Measurements from ENCODE around the gene CKMT1B.
"Not testable (repeated sequence)": the region's sequence is repeated elsewhere in the genome, so short reads cannot be mapped to it uniquely, and the experiment has no call there.

CKMT1B gene

DNA sequence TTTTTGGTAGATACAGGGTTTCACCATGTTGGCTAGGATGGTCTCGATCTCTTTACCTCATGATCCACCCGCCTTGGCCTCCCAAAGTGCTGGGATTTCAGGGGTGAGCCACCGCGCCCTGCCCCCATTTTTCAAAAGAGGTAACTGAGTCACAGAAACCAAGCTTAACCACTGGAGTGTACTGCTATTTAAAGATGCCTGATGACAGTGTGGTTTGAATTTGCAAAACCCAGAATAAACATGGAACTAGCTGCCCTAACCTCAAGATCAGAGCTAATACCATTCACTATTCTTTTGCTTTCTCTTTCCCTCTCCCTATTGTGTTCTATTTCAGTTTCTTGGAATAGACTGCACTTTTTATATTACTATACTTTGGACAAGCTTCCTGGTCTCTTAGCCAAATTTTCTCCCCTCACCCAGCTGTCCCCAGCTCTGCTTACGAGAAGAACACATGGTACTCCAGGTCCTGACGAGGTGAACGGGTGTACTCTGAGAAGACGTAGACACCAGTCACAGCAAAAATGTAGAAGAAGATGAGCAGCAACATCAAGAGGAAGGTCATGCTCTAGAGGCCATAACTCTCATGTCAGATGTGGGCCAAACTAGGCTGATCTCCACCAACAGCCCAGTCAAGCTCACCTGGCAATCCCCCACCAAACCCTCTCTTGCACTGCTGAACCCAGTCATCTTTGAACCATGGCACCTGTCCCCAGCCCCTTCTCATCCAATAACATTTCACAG lies 44.8 kb downstream of the CKMT1B start:
- DNase-seq (ENCODE audit: low read depth, low spot score): not testable (repeated sequence)

Data from astrocyte of the hippocampus (primary cell).